GM12865 (cell line): ENCODE measurements around the gene C15orf39.

Experiments used
- DNase-seq: peaks from one replicate; pipeline ENCODE4 v3.0.0; 2010; ENCODE audit warnings: low read depth
- H3K4me3 ChIP-seq: 2 replicates; pipeline ENCODE4 v1.5.1; 2011; ENCODE audit warnings: mild to moderate bottlenecking, low read depth, low read length, control low read depth
- TF ChIP-seq, protein P1 (sequence below): IDR thresholded peaks from 2 replicates; pipeline ENCODE4 v1.5.1; 2011; ENCODE audit warnings: low read length, control low read depth, low read depth, inconsistent platforms; ENCODE audit not compliant: insufficient read depth; ENCODE audit errors: missing control alignments

The C15orf39 gene

DNA sequence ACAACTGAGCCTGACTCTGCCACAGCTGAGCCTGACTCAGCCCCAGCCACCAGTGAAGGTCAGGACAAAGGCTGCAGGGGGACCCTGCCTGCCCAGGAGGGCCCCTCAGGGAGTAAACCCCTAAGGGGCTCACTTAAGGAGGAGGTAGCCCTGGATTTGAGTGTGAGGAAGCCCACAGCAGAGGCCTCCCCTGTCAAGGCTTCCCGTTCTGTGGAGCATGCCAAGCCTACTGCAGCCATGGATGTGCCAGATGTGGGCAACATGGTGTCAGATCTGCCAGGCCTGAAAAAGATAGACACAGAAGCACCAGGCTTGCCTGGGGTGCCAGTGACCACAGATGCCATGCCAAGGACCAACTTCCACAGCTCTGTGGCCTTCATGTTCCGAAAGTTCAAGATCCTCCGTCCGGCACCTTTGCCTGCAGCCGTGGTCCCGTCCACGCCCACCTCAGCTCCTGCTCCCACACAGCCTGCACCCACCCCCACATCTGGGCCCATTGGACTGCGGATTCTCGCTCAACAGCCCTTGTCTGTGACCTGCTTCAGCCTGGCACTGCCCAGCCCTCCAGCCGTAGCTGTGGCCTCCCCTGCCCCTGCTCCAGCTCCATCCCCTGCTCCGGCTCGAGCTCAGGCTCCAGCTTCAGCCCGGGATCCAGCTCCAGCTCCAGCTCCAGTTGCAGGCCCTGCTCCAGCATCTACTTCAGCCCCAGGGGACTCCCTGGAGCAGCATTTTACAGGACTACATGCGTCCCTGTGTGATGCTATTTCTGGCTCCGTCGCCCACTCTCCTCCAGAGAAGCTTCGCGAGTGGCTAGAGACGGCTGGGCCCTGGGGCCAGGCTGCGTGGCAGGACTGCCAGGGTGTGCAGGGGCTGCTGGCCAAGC lies 6.2 kb downstream of the C15orf39 start:
- TF ChIP-seq, protein P1, sequence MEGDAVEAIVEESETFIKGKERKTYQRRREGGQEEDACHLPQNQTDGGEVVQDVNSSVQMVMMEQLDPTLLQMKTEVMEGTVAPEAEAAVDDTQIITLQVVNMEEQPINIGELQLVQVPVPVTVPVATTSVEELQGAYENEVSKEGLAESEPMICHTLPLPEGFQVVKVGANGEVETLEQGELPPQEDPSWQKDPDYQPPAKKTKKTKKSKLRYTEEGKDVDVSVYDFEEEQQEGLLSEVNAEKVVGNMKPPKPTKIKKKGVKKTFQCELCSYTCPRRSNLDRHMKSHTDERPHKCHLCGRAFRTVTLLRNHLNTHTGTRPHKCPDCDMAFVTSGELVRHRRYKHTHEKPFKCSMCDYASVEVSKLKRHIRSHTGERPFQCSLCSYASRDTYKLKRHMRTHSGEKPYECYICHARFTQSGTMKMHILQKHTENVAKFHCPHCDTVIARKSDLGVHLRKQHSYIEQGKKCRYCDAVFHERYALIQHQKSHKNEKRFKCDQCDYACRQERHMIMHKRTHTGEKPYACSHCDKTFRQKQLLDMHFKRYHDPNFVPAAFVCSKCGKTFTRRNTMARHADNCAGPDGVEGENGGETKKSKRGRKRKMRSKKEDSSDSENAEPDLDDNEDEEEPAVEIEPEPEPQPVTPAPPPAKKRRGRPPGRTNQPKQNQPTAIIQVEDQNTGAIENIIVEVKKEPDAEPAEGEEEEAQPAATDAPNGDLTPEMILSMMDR = no peak

DNA sequence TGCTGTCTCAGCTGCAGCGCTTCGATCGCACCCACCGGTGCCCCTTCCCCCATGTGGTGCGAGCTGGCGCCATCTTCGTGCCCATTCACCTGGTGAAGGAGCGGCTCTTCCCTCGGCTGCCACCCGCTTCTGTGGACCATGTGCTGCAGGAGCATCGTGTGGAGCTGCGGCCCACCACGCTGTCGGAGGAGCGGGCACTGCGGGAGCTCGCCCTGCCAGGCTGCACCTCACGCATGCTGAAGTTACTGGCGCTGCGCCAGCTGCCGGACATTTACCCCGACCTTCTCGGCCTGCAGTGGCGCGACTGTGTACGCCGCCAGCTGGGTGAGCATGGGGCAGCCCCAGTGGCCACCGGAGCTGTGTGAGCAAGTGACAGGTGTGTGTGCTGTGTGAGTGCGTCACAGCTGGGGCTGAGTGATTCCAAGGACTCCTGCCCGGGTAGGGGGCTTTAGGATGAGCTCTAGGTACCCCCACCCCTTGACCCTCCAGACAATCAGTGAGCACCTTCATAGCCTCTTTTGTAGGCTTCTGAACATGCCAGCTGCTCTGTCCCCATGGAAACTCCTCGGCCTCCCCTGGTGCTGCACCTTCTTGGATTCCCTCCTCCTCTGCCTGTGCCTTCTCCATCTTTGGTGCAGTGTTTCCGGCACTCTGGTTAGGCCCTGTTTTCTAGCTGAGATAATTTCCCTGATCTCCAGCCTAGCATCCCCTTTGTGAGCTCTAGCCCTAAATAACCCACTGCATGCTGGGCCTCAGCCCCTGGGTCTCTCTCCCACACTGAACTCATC lies 7.0 kb downstream of the C15orf39 start:
- DNase-seq = no peak
- no peak overlapping the region for H3K4me3 ChIP-seq
- TF ChIP-seq, protein P1 = no peak

More for the DNA sequence above, 6.2 kb downstream of the C15orf39 start:
- no peak for DNase-seq
- no peak overlapping the region for H3K4me3 ChIP-seq

DNA sequence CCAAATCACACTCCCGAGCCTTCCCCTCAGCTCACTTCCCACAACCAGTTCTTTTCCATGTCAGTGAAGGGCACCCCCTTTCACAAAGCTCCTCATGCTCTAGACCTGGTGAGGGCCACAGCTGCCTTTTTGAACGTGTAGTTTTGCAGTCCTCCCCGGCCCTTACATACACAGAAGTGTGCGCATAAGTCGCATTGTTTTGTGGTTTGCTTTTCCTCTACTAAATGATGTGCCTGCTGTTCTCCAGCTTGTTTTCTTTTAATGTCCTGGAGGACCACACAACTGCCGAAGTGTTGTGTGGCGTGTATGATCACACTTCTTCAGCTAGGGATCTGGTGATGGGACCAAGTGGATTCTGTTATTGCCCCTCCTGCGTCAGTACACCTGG lies 7.6 kb downstream of the C15orf39 start:
- TF ChIP-seq, protein P1 = no peak
- DNase-seq = no peak
- no peak overlapping the region for H3K4me3 ChIP-seq

DNA sequence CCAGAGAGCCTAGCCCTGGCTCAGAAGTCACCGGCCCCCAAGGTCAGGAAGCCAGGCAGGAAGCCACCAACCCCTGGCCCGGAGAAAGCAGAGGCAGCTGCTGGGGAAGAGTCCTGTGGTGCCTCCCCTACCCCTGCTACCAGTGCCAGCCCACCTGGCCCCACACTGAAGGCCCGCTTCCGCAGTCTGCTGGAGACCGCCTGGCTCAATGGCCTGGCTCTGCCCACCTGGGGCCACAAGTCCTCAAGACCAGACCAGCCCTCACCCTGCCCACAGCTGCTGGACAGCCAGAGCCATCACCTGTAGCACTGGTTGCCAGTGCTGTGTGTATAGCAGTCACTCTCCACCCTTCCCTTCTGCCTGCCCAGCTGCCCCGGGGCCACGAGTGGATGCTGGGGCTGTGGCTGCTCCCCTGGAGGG lies 9.1 kb downstream of the C15orf39 start:
- TF ChIP-seq, protein P1 = no peak
- DNase-seq = no peak
- no peak overlapping the region for H3K4me3 ChIP-seq

DNA sequence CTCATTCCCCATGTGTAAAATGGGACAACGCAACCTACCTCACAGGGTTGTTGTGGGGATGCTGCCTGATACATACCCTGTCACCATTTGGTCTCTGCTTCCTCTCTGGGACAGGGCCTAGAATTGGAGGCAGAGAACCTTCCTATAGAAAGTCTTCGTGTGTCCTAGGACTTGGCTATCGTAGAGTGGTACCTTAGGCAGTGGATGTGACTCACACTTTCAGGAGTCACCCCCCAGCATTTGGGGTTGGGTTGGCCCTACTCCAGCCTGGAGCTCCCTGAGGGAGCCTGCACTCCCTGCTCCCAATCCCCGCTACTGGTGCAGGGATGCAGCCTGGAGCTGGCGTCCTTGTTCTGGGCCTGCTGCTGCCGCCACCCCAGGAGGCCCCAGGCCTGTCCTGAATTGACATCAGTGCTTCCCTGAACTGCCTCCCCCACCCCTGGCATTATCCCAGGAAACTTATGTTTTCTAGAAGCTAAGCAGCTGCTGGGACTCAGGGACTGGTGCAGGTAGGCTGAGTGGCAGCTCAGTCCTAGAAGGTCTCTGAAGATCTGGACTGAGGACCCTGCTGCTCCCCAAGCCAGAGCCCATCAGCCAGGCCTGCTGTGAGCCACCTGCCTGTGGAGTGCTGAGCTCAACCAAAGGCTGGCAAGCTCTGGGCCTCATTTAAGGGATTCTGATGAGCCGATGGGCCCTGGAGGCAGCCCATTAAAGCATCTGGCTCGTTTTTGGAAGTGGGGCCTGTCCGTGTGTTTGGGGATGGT lies 9.9 kb downstream of the C15orf39 start:
- DNase-seq = no peak
- TF ChIP-seq, protein P1 = no peak

DNA sequence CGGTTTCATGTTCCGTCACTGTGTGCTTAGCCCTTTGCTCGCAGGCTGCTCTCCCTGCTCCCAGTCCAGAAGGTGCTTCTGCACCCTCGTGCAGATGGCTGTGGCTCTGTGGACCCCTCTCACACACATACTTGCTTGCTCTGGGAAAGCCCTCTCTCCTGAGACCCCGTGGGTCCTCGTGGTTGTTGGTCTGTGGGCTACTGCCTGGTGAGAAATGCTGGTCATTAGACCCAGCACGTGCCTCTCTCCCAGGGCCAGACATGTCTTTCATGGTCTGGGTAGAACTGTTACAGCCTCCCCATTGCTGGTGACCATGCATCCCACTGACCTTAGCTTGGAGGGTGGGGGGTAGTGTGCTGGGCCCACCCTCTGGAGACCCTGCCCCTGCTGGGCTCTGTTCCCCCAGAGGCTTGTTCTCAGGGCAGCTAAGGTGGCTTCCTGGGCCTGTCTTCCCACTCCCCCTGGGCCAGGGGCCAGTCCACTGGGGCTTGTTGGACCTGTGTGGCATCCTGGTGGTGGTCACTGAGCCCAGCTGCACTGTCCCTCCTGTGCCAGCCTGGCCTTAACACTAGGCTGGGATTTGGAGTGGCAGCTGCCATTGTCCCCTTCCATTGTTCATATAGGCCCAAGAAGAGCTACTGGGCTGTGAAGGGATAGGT lies 10.6 kb downstream of the C15orf39 start:
- TF ChIP-seq, protein P1 = no peak
- H3K4me3 ChIP-seq = no peak overlapping the region
- no peak for DNase-seq

More for the DNA sequence above, 9.9 kb downstream of the C15orf39 start:
- H3K4me3 ChIP-seq = no peak overlapping the region
